Heart right ventricle (tissue), 16 donors: ENCODE data around the gene ULK4. TPM values are rescaled to one million over a fixed set of nuclear protein-coding genes. Genes with fewer than 3 reads are reported as not detected.

Source experiments
- ATAC-seq, 8 donors: fragments of 200-7000 bp; cut with Tn5 transposase; one replicate each; pipeline ENCODE4 v1.9.1; 2020; ENCODE audit warnings: mild to moderate bottlenecking in 8 of 8, moderate library complexity in 8 of 8, moderate number of reproducible peaks in 1 of 8
- DNase-seq, 2 donors: peaks; one replicate each; pipeline ENCODE4 v3.0.0-alpha.2; 2020
- H3K27ac ChIP-seq, 10 donors: fragments of 200-600 bp; sonication (generic) in 2 of 10; one replicate each; pipeline versions ENCODE4 v1.5.0 to v1.8.0; 2020 to 2022; ENCODE audit warnings: mild to moderate bottlenecking in 3 of 10
- H3K27me3 ChIP-seq, 7 donors: fragments of 200-600 bp; one replicate each; pipeline ENCODE4 v1.8.0; 2021 to 2022; ENCODE audit warnings: mild to moderate bottlenecking in 2 of 7
- H3K36me3 ChIP-seq, 9 donors: fragments of 200-600 bp; sonication (generic) in 1 of 9; one replicate each; pipeline versions ENCODE4 v1.5.0 to v1.8.0; 2020 to 2022; ENCODE audit warnings: mild to moderate bottlenecking in 2 of 9
- H3K4me1 ChIP-seq, 9 donors: fragments of 200-600 bp; sonication (generic) in 1 of 9; one replicate each; pipeline versions ENCODE4 v1.5.0 to v1.8.0; 2020 to 2022; ENCODE audit warnings: mild to moderate bottlenecking in 4 of 9
- H3K4me3 ChIP-seq, 10 donors: fragments of 200-600 bp; sonication (generic) in 2 of 10; one replicate each; pipeline versions ENCODE4 v1.5.0 to v1.8.0; 2020 to 2022; ENCODE audit warnings: mild to moderate bottlenecking in 7 of 10, moderate library complexity in 2 of 10
- H3K9me3 ChIP-seq, 11 donors: fragments of 200-600 bp in 10 of 11; sonication (generic) in 2 of 11; one replicate each; pipeline versions ENCODE4 v1.5.0 to v1.8.0; 2013 to 2022; ENCODE audit warnings: mild to moderate bottlenecking in 2 of 11, control low read depth in 1 of 11, moderate library complexity in 1 of 11
- WGBS, 2 donors: extraction: QIAGEN DNeasy Blood & Tissue Kit; methylation state at CpG; one replicate each; pipeline ENCODE4 v1.1.7; 2013; ENCODE audit warnings: inconsistent platforms in 1 of 2; 5-methylcytosine and 5-hydroxymethylcytosine counted together
- intact Hi-C, 10 donors: fragments of 100-400 bp; cut with DNase I; formaldehyde crosslinking; loops; one replicate each; pipeline versions ENCODE4 v1.11.1 to v1.14.2; 2022
- polyA plus RNA-seq, 2 donors: library from polyadenylated mRNA; stranded (reverse); fragments of 200-250 nt; gene quantifications; one replicate each; pipeline ENCODE4 v1.2.3, GENCODE V29; 2013
- total RNA-seq, 10 donors: library from RNA; stranded (reverse); fragmentation: NEBNext Ultra II Directional in 3 of 10; extraction: Animal tissue kit (Norgen Biotek cat#: 25700) in 3 of 10; gene quantifications; one replicate each; pipeline versions ENCODE4 v1.2.1 to v1.2.4, GENCODE V29; 2021 to 2023
- TF ChIP-seq, protein P1 (sequence below), 9 donors: fragments of 200-600 bp; sonication (generic) in 2 of 9; IDR thresholded peaks; one replicate each; pipeline versions ENCODE4 v1.5.0 to v1.8.0; 2021 to 2022; ENCODE audit warnings: antibody characterized with exemption in 9 of 9, mild to moderate bottlenecking in 5 of 9, moderate library complexity in 1 of 9
- donor health status: Arrhythmogenic right ventricular cardiomyopathy.
- donor health status: ischemic (EF 13 %, LVEDD 7.1; RV severe dilation, severe dysfunction).
- donor health status: healthy with polysubstance abuse.
- donor health status: DM: no; HTN: yes; CAD: no.
- donor health status: DM: no; HTN: no; CAD: no.
- donor health status: ischemic (EF 25% LVEDD 6.9; RV normal size, moderate dysfunction).
- donor health status: ischemic (EF 25% LVEDD 5.7; RV mildly dilated, moderate dysfunction).
- donor health status: healthy.
- donor health status: DM: yes; HTN: yes; CAD: no.
- donor health status: Ischemic cardiomyopathy.
- donor health status: ischemic (EF 35%, LVEDD 5.7; RV mildly dilated, moderate dysfunction).
- donor health status: nonischemic (EF 11% LVEDD 7.7; RV severe dilation, severe dysfunction).
- donor health status: DM: yes; HTN: yes; CAD: no.
- donor health status: PGD.
- donor health status: ischemic (EF 29% LVEDD 5.4; RV normal size, mild dysfunction).
- donor health status: nonischemic (EF 23%, LVEDD 6.1; RV moderate dilation, normal function).

Gene ULK4
- total and polyA plus RNA-seq, 12 donors: 1.4 to 11.4 (median 2.6) TPM

- no peak overlapping the region for H3K27ac ChIP-seq
- no peak for ATAC-seq
- 79 to 83% methylated on average over 1 of the region's 1 CpG for WGBS, 2 donors
- H3K4me3 ChIP-seq: no peak overlapping the region
- H3K4me1 ChIP-seq: peaks cover 0 to 7% (median 0%) of the 10 kb centered on the region in 9 donors
- H3K27me3 ChIP-seq: no peaks in the 10 kb centered on the region
- H3K36me3 ChIP-seq: no peaks in the 10 kb centered on the region
- H3K9me3 ChIP-seq: no peaks in the 10 kb centered on the region
- intact Hi-C loops: no loop called here
- DNase-seq: no peak
- TF ChIP-seq, protein P1, sequence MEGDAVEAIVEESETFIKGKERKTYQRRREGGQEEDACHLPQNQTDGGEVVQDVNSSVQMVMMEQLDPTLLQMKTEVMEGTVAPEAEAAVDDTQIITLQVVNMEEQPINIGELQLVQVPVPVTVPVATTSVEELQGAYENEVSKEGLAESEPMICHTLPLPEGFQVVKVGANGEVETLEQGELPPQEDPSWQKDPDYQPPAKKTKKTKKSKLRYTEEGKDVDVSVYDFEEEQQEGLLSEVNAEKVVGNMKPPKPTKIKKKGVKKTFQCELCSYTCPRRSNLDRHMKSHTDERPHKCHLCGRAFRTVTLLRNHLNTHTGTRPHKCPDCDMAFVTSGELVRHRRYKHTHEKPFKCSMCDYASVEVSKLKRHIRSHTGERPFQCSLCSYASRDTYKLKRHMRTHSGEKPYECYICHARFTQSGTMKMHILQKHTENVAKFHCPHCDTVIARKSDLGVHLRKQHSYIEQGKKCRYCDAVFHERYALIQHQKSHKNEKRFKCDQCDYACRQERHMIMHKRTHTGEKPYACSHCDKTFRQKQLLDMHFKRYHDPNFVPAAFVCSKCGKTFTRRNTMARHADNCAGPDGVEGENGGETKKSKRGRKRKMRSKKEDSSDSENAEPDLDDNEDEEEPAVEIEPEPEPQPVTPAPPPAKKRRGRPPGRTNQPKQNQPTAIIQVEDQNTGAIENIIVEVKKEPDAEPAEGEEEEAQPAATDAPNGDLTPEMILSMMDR (IDR thresholded peaks at IDR 0.05): no peak
Observed at GRCh38 chr3:41293169-41293681, 668.7 kb downstream of the ULK4 start.

DNA sequence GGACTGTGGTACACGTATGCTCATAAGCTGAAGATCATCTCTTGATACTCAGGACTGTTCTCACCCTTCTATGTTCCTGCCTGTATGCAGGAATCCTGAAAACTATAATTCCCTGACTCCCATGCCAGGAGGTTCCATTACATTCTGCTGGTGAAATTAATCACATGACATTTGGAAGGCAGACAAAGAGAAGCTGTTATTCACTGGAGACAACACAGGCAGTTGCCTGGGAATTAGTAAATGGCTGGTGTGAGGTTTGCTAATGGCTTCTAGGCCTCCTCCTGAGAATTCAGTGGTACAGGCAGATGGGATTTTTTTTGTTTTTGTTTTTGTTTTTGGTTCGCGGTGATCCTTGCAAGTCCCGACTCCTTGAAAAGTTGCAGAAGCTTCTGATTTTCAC lies 671.2 kb downstream of the ULK4 start:
- Histone ChIP-seq H3K4me3 (no peak overlapping the region), H3K27me3 (no peaks in the 10 kb centered on the region), H3K4me1 (peaks cover 0 to 16% (median 0%) of the 10 kb centered on the region in 9 donors), H3K9me3 (no peaks in the 10 kb centered on the region), H3K36me3 (no peaks in the 10 kb centered on the region), H3K27ac (no peak overlapping the region)
- no peak for ATAC-seq
- intact Hi-C loops: no loop called here
- TF ChIP-seq, protein P1 (IDR thresholded peaks at IDR 0.05): no peak
- DNase-seq: no peak
- WGBS, 2 donors: 89 to 92% methylated on average over 4 of the region's 4 CpGs

DNA sequence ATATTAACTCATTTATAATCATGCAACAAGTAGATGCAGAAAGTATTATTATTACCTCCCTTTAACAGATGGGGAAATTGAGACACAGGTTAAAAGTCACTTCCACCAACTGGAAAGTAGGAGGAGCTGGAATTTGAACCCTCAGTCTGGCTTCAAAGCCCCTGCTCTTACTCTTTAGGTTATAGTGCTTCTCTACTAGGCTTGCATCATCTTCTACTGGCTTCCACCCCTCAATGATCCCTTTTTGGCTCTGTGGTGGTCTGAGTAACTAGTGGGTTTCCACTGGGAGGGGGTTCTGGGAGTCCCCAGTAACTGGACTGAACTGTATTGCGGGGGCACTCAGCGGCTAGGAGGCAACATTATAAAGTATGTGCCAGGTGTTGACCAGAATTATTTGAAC lies 671.6 kb downstream of the ULK4 start:
- Histone ChIP-seq H3K4me1 (peaks cover 0 to 16% (median 0%) of the 10 kb centered on the region in 9 donors), H3K27me3 (no peaks in the 10 kb centered on the region), H3K27ac (no peak overlapping the region), H3K4me3 (no peak overlapping the region), H3K9me3 (peaks cover 0 to under 1% (median 0%) of the 10 kb centered on the region in 11 donors), H3K36me3 (no peaks in the 10 kb centered on the region)
- ATAC-seq: no peak
- TF ChIP-seq, protein P1 (IDR thresholded peaks at IDR 0.05): no peak
- 95 to 99% methylated on average over 2 of the region's 2 CpGs for WGBS, 2 donors
- DNase-seq: no peak
- intact Hi-C loops: no loop called here

- intact Hi-C loops: no loop called here
- Histone ChIP-seq H3K27me3 (no peaks in the 10 kb centered on the region), H3K9me3 (peaks cover 0 to 4% (median 0%) of the 10 kb centered on the region in 11 donors), H3K4me3 (no peak overlapping the region), H3K4me1 (peaks cover 0 to 16% (median 0%) of the 10 kb centered on the region in 9 donors), H3K36me3 (no peaks in the 10 kb centered on the region), H3K27ac (no peak overlapping the region)
- TF ChIP-seq, protein P1 (IDR thresholded peaks at IDR 0.05): no peak
- no peak for ATAC-seq
- 90 to 94% methylated on average over 8 of the region's 8 CpGs for WGBS, 2 donors
- no peak for DNase-seq
Observed at GRCh38 chr3:41288785-41289184, 673.1 kb downstream of the ULK4 start.
